NOMO-1 treated with dmso at 0.1 percent for 144 hours (cell line): ENCODE data around the gene COL15A1.
"Not testable (repeated sequence)": the region's sequence is repeated elsewhere in the genome, so short reads cannot be mapped to it uniquely, and the experiment has no call there.

Experiments
- DNase-seq: peaks from one replicate; lab custom pipeline; 2025; ENCODE audit not compliant: unreplicated experiment; lab: John Stamatoyannopoulos, UW

COL15A1 gene

GRCh38 chr9:98943682-98944056, at the start of gene COL15A1:
COL15A1 (plus strand) TSS chr9:98943907; CDS start chr9:98944062, 155 bp downstream.
- no peak for DNase-seq

DNA sequence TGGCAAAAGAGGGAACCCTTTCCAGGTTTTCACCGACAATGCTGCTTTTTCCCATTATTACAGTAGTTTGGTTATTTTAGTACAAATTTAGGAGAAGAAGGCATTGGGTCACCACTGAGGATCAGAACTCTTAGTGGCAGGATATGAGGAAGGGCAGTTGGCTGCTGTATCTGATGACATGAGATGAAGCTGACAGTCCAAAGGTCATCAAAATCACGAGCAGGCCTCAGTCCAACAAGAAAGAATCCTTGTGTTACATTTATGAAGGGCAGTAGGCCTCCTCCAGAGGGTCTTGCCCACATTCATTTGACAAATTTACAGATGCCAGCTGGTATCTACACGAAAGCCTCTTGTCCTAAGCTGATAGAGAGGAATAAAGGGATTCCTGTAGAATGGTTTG, 49.5 kb upstream of the COL15A1 start:
- DNase-seq = no peak

DNA sequence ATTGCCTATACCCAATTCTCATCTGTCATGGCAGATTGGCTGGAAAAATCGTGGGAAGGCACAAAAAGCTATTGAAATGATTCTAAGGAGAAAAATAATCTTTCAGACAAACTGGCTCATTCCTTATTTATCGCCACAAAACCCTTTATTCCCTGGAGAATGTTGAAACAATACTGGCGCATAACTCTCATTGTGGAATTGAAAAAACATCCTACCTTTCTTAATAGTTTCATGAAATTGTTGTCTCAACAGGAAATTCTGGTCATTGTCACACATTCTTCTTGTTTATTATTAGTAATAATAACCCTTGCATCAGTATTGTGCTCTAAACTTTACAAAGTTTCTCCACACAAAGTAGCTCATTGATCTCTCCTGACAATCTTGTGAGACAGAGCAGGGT, 48.9 kb upstream of the COL15A1 start:
- no peak for DNase-seq

- no peak for DNase-seq
These were observed 47.1 kb upstream of the COL15A1 start for GRCh38 chr9:98896632-98897031.

DNA sequence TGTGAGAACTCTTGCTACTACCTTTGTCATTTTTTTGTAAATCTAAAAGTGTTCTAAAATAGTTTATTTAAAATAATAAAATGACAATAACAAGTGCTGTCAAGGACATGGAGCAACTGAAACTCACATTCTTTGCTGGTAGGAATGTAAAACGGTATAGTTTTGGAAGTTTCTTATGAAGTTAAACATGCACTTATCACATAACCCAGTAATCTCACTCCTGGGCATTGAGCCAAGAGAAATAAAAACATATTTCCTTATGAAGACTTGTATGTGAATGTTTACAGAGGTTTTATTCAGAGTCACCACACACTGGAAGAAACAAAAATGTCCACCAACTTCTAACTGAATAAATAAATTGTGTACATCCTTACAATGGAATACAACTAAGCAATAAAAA, 46.0 kb upstream of the COL15A1 start:
- no peak for DNase-seq

DNA sequence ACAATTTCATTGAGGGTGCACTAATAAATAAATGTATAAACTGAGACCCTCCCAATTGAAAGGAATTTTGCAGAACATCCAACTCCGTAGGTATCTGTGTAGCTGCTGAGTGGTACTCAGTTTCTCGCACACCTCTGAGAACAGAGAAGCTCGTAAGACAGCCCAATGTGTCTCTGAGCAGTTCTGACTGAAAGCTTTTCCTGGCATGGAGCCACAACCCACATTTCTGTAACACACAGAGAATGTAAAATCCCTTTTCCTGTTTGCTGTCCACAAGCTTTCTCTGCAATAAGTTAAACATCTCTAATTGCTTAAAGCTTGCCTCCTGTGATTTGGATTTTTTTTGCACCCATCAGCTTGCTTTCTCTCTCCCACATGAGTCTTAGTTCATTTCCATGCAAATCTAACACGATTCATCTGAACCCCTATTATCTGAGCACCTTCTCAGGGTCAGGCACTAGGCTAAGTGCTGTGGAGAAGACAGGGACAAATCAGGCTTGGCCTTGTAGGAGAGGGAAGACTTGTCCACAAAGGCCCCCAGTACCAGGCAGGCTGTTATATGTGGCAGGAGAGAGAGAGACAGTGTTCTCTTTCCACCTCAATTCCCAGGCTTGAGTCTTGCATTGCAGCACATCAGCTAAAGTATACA, 44.2 kb upstream of the COL15A1 start:
- no peak for DNase-seq

DNA sequence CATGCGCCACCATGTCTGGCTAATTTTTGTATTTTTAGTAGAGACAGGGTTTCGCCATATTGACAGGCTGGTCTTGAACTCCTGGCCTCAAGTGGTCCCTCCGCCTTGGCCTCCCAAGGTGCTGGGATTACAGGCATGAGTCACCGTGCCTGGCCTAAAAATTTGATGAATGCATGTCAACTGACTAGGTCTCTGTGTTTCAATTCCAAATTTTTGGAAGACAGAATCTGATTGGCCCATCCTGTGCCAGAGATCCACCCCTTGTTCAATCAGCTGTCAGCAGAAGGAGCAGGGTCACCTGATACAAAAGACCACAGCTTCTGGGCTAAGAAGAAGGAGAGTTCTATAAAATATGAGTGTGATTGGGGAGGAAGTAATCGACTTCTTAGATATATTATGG, 43.5 kb upstream of the COL15A1 start:
- DNase-seq = no peak

GRCh38 chr9:98900725-98901124, 43.0 kb upstream of the COL15A1 start:
- no peak for DNase-seq

- DNase-seq = not testable (repeated sequence)
These were observed 41.9 kb upstream of the COL15A1 start for GRCh38 chr9:98901843-98902242.

DNA sequence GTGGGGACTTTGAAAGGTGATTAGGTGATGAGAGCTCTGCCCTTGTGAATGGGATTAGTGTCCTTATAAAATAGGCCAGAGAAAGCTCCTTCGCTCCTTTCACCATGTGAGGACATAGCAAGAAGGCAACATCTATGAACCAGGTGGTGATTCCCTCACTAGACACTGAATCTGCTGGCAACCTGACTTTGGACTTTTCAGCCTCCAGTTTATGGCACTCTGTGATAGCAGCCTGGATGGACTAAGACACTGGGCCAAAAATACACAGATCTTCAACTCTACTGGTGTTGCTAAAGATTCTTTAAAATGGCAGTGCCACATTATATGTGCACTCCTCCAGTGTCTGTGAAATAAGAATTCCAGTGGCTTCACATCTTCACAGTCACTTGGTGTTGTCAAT, 41.2 kb upstream of the COL15A1 start:
- DNase-seq = no peak

- no peak for DNase-seq
These were observed 40.8 kb upstream of the COL15A1 start for GRCh38 chr9:98902925-98903324.

DNA sequence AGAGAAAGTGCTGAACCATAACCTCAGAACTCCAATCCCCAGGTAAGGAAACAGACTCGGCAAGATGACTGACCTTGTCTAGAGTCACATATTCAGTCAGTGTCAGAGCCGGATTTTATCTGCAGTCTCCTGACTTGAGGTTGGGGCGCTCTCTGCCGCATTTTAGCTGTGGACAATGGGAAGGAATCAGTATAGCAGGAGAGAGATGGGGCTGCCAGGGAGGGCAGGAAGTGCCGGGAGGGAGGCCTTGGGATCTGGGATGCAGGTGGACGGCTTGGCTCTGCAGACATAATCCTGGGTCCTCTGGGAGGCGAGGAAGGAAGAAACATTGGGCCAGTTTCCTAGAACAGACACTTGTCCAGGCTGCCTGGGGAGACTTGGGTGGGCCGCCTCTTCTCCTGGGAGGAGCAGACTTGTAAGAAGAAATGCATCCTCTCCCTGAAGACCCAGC, 39.7 kb upstream of the COL15A1 start:
- no peak for DNase-seq

GRCh38 chr9:98905015-98905414, 38.7 kb upstream of the COL15A1 start:
- DNase-seq = no peak

GRCh38 chr9:98906273-98907040, 37.2 kb upstream of the COL15A1 start:
- DNase-seq = no peak

DNA sequence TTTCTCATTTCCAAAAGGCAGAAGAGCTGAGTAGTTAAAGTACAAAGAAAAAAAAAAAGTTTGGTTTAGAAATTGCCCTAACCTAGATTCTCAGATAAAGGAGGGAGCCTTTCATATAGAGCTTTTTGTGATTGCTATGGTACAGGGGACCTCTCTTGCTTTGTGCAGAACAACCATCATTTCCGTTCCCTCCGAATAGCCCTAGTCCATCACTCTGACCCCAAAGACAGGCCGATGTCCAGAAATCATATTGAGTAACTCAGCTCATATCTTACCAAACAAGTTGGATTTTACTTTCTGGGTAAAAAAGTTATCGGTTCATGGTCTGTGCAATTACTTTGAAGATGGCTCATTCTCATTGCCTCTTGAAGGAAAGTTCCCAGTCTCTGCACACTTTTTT, 36.7 kb upstream of the COL15A1 start:
- no peak for DNase-seq

- DNase-seq = no peak
These were observed 34.6 kb upstream of the COL15A1 start for GRCh38 chr9:98908897-98909634.

DNA sequence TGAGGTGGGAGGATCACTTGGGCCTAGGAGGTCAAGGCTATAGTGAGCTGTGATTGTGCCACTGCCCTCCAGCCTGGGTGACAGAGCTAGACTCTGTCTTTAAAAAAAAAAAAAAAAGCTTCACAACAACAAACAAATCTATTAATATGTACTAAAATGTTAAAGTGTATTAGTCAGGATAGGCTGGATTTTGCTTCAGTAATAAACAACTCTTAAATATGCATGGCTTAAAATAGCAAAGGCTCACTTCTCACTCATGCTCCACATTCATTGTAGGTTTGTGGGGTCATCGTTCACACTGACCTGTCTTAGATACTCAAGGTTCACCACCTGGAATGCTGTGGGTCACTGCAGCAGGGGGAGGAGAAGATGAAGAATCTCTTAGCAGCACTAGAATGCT, 33.8 kb upstream of the COL15A1 start:
- no peak for DNase-seq

- DNase-seq = no peak
These were observed 32.7 kb upstream of the COL15A1 start for GRCh38 chr9:98911042-98911441.

- not testable (repeated sequence) for DNase-seq
These were observed 32.0 kb upstream of the COL15A1 start for GRCh38 chr9:98911738-98912137.

- no peak for DNase-seq
These were observed 31.3 kb upstream of the COL15A1 start for GRCh38 chr9:98912450-98912849.

GRCh38 chr9:98913044-98913443, 30.7 kb upstream of the COL15A1 start:
- DNase-seq = no peak

- no peak for DNase-seq
These were observed 30.0 kb upstream of the COL15A1 start for GRCh38 chr9:98913705-98914104.
